Stomach (tissue), 19 donors: Measurements from ENCODE around the gene OR2J1. TPM values are rescaled to one million over a fixed set of nuclear protein-coding genes. Genes with fewer than 3 reads are reported as not detected.

Experiments
- DNase-seq, 2 donors: peaks; one replicate each; pipeline versions ENCODE4 v3.0.0 to v3.0.0-alpha.2; 2013 to 2019
- H3K27ac ChIP-seq, 5 donors: fragments of 200-600 bp in 4 of 5; sonication (generic) in 4 of 5; one replicate each; pipeline ENCODE4 v1.5.1; 2013 to 2019; ENCODE audit warnings: mild to moderate bottlenecking in 1 of 5, moderate library complexity in 1 of 5
- H3K27me3 ChIP-seq, 3 donors: fragments of 200-600 bp; sonication (generic); one replicate each; pipeline ENCODE4 v1.5.1; 2017 to 2019; ENCODE audit warnings: mixed run types in 1 of 3
- H3K36me3 ChIP-seq, 4 donors: fragments of 200-600 bp; sonication (generic); 1 replicate in 3 of 4; 2 replicates in 1 of 4; pipeline ENCODE4 v1.5.1; 2016 to 2019
- H3K4me1 ChIP-seq, 4 donors: fragments of 200-600 bp; sonication (generic); one replicate each; pipeline ENCODE4 v1.5.1; 2016 to 2019
- H3K4me3 ChIP-seq, 4 donors: fragments of 200-600 bp; sonication (generic) in 3 of 4; one replicate each; pipeline ENCODE4 v1.5.1; 2016 to 2019; ENCODE audit warnings: mild to moderate bottlenecking in 1 of 4
- H3K9me3 ChIP-seq, 4 donors: fragments of 200-600 bp; sonication (generic); one replicate each; pipeline ENCODE4 v1.5.1; 2016 to 2019
- EP300 ChIP-seq: sonication (generic); formaldehyde crosslinking; IDR thresholded peaks from one replicate; pipeline ENCODE4 v1.6.1; 2017; ENCODE audit warnings: antibody characterized with exemption
- POLR2A ChIP-seq, 4 donors: fragments of 450-650 bp; IDR thresholded peaks; one replicate each; pipeline ENCODE4 v1.6.1; 2016; ENCODE audit warnings: antibody characterized with exemption in 4 of 4, control low read depth in 2 of 4, mild to moderate bottlenecking in 1 of 4, moderate library complexity in 1 of 4
- POLR2AphosphoS5 ChIP-seq, 3 donors: sonication (generic); formaldehyde crosslinking; IDR thresholded peaks; one replicate each; pipeline ENCODE4 v1.6.1; 2016; ENCODE audit warnings: antibody characterized with exemption in 3 of 3
- WGBS, 5 donors: extraction: QIAGEN DNeasy Blood & Tissue Kit in 3 of 5; methylation state at CpG; one replicate each; pipeline versions ENCODE4 v1.1.5 to v1.1.7; 2013 to 2018; 5-methylcytosine and 5-hydroxymethylcytosine counted together
- intact Hi-C: fragments of 100-400 bp; cut with DNase I; formaldehyde crosslinking; loops from one replicate; pipeline ENCODE4 v1.15.1; 2023; ENCODE audit warnings: low total_unique reads
- long read RNA-seq, 10 donors: transcript quantifications; one replicate each; lab custom pipeline, GENCODE V29; 2026
- polyA plus RNA-seq, 3 donors: library from polyadenylated mRNA; stranded (reverse); fragments of 200-250 nt; gene quantifications; one replicate each; pipeline ENCODE4 v1.2.3, GENCODE V29; 2013
- total RNA-seq, 5 donors: library from RNA; depleted of rRNA; stranded (reverse); fragments of >200 nt; gene quantifications; one replicate each; pipeline versions ENCODE4 v1.1.0 to v1.2.3, GENCODE V29; 2014 to 2016
- TF ChIP-seq, protein P1 (sequence below), 7 experiments: fragments of 450-650 bp in 4 of 7; fragments of 200-600 bp in 3 of 7; sonication (generic) in 3 of 7; IDR thresholded peaks; one replicate each; pipeline ENCODE4 v1.5.1; 2016 to 2019; ENCODE audit warnings: antibody characterized with exemption in 7 of 7, control low read depth in 2 of 7, mild to moderate bottlenecking in 1 of 7
- donor health status: healthy with polysubstance abuse.
- donor health status: Bipolar disorder and iron deficiency.
- donor health status: healthy.

The OR2J1 gene
- total RNA-seq (not detected), polyA plus RNA-seq (not detected)
- long read RNA-seq, donor 1, result 0 reads
- long read RNA-seq, donor 2, result 0 reads
- long read RNA-seq, donor 3, result 0 reads
- long read RNA-seq, donor 4, result 0 reads
- long read RNA-seq, donor 5, result 0 reads
- long read RNA-seq, donor 6, result 0 reads
- long read RNA-seq, donor 7, result 0 reads
- long read RNA-seq, donor 8, result 0 reads
- long read RNA-seq, donor 9, result 0 reads
- long read RNA-seq, donor 10, result 0 reads

GRCh38 chr6:29099190-29099589, at the start of gene OR2J1:
OR2J1 (plus strand) TSS chr6:29099490; CDS start chr6:29100943, 1,453 bp downstream.
- no peaks in the 10 kb centered on the region for H3K36me3 ChIP-seq
- TF ChIP-seq POLR2A (IDR thresholded peaks at IDR 0.05) (no peak), POLR2AphosphoS5 (IDR thresholded peaks at IDR 0.05) (no peak), EP300 (no peak)
- TF ChIP-seq, protein P1, sequence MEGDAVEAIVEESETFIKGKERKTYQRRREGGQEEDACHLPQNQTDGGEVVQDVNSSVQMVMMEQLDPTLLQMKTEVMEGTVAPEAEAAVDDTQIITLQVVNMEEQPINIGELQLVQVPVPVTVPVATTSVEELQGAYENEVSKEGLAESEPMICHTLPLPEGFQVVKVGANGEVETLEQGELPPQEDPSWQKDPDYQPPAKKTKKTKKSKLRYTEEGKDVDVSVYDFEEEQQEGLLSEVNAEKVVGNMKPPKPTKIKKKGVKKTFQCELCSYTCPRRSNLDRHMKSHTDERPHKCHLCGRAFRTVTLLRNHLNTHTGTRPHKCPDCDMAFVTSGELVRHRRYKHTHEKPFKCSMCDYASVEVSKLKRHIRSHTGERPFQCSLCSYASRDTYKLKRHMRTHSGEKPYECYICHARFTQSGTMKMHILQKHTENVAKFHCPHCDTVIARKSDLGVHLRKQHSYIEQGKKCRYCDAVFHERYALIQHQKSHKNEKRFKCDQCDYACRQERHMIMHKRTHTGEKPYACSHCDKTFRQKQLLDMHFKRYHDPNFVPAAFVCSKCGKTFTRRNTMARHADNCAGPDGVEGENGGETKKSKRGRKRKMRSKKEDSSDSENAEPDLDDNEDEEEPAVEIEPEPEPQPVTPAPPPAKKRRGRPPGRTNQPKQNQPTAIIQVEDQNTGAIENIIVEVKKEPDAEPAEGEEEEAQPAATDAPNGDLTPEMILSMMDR (IDR thresholded peaks at IDR 0.05), result no peak
- H3K4me3 ChIP-seq, result no peak within 1 kb of the TSS
- no peaks in the 10 kb centered on the region for H3K9me3 ChIP-seq
- WGBS, 5 donors, result 71 to 84% (median 80%) methylated on average over 3 of the region's 3 CpGs
- no peaks in the 10 kb centered on the region for H3K4me1 ChIP-seq
- intact Hi-C loops, result no loop called here
- no peak for DNase-seq
- no peaks in the 10 kb centered on the region for H3K27me3 ChIP-seq
- no peak within 1 kb of the TSS for H3K27ac ChIP-seq

GRCh38 chr6:29051680-29052079, 47.6 kb upstream of the OR2J1 start:
- TF ChIP-seq, protein P1 (IDR thresholded peaks at IDR 0.05), result no peak
- no peak for TF ChIP-seq EP300
- no peak for TF ChIP-seq POLR2A (IDR thresholded peaks at IDR 0.05)
- TF ChIP-seq POLR2AphosphoS5 (IDR thresholded peaks at IDR 0.05), result no peak
- Histone ChIP-seq H3K27me3 (peaks cover 0 to 9% (median 0%) of the 10 kb centered on the region in 3 donors), H3K36me3 (no peaks in the 10 kb centered on the region), H3K4me1 (no peaks in the 10 kb centered on the region), H3K4me3 (no peak overlapping the region), H3K27ac (no peak overlapping the region), H3K9me3 (peaks cover 0 to 13% (median 2%) of the 10 kb centered on the region in 4 donors)
- DNase-seq, result no peak
- WGBS, 5 donors, result 76 to 92% (median 82%) methylated on average over 3 of the region's 3 CpGs
- intact Hi-C loops, result no loop called here

DNA sequence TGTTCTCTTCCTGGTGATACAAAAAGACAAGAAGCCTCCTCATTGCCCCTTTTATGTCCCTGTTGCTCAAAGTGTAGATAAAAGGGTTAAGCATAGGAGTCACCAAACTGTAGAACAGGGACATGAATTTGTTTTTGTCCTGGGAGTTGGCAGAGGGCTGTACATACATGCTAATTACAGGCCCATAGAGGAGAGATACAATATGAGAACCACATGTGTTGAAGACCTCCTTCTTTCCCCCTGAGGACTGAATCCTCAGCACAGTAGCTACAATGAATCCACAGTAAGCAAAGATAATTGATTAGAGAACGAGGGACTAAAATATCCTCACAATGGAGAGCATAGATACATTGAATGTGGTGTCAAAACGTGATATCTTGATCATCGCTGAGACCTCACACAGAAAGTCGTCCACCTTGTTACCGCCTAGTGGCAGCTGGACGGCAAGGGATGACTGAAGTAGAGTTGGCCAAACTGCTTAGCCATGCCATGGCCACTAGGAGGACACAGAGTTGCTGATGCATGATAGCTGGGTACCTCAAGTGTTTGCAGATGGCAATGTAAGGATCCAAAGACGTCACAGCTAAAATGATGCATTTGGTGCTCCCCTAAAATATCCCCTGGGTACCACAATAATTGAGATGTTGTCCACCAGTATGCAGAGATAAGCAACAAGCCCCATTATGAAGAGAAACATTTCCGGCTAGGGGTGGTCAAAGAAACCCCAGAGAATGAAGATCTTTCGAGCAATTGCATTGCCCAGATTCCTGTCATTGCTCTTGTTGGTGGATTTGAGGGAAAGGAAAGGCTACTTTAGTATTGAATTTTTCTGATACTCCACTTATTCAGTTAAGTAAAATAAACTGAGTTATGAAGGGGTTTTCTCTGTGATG, 27.2 kb upstream of the OR2J1 start:
- Histone ChIP-seq H3K4me1 (no peaks in the 10 kb centered on the region), H3K9me3 (no peaks in the 10 kb centered on the region), H3K27ac (no peak overlapping the region), H3K36me3 (no peaks in the 10 kb centered on the region), H3K27me3 (no peaks in the 10 kb centered on the region), H3K4me3 (no peak overlapping the region)
- DNase-seq, result peak in 1 of 2 donors; percentile 12
- intact Hi-C loops, result no loop called here
- WGBS, 5 donors, result 28 to 35% (median 31%) methylated on average over 9 of the region's 9 CpGs
- no peak for TF ChIP-seq POLR2A (IDR thresholded peaks at IDR 0.05)
- TF ChIP-seq, protein P1 (IDR thresholded peaks at IDR 0.05), result peak in 2 of 7 experiments; percentile 21 to 24

- DNase-seq, result no peak
- intact Hi-C loops, result no loop called here
- WGBS, 5 donors, result 79 to 90% (median 84%) methylated on average over 1 of the region's 1 CpG
- H3K4me3 ChIP-seq, result no peak overlapping the region
- peaks cover 0 to 6% (median 0%) of the 10 kb centered on the region in 4 donors for H3K9me3 ChIP-seq
- H3K27me3 ChIP-seq, result peaks cover 0 to 3% (median 0%) of the 10 kb centered on the region in 3 donors
- TF ChIP-seq, protein P1 (IDR thresholded peaks at IDR 0.05), result no peak
- TF ChIP-seq EP300, result no peak
- no peak for TF ChIP-seq POLR2A (IDR thresholded peaks at IDR 0.05)
- TF ChIP-seq POLR2AphosphoS5 (IDR thresholded peaks at IDR 0.05), result no peak
- no peak overlapping the region for H3K27ac ChIP-seq
- no peaks in the 10 kb centered on the region for H3K4me1 ChIP-seq
- no peaks in the 10 kb centered on the region for H3K36me3 ChIP-seq
Observed at GRCh38 chr6:29079203-29079602, 20.1 kb upstream of the OR2J1 start.
